OCI-LY3 (cell line): ENCODE results near the gene FOXA1.

ENCODE experiments used
- H2AFZ ChIP-seq: fragments of 200-600, 300-600 bp; shearing (Covaris generic); 2 replicates; pipeline ENCODE4 v1.6.0; 2014; ENCODE audit warnings: antibody characterized with exemption, low read depth, low read length
- H3K27ac ChIP-seq: fragments of 200-600, 300-600 bp; sonication (generic); 2 replicates; pipeline ENCODE4 v1.5.1; 2014; ENCODE audit warnings: mild to moderate bottlenecking, low read length, moderate library complexity, mixed read lengths
- H3K27me3 ChIP-seq: fragments of 200-600, 300-600 bp; sonication (generic); 2 replicates; pipeline ENCODE4 v1.6.1; 2014; ENCODE audit warnings: low read depth, low read length, mixed read lengths
- H3K36me3 ChIP-seq: fragments of 200-600, 300-600 bp; sonication (generic); replicated peaks from 2 replicates; pipeline ENCODE3; 2014; ENCODE audit warnings: low read depth, low read length, mixed read lengths
- H3K4me1 ChIP-seq: fragments of 300-600, 200-600 bp; sonication (generic); 2 replicates; pipeline ENCODE4 v1.6.1; 2014; ENCODE audit warnings: low read length, mixed read lengths
- H3K4me2 ChIP-seq: fragments of 200-600, 300-600 bp; sonication (generic); 2 replicates; pipeline ENCODE4 v1.6.1; 2014; ENCODE audit warnings: low read length, mixed read lengths
- H3K4me3 ChIP-seq: fragments of 300-600, 200-600 bp; sonication (generic); 2 replicates; pipeline ENCODE4 v1.5.1; 2014; ENCODE audit warnings: antibody characterized with exemption, mild to moderate bottlenecking, low read length, moderate library complexity
- H3K79me2 ChIP-seq: fragments of 300-600, 200-600 bp; shearing (Covaris generic); 2 replicates; pipeline ENCODE4 v1.6.1; 2014; ENCODE audit warnings: mild to moderate bottlenecking, low read length, mixed read lengths
- H3K9ac ChIP-seq: fragments of 300-600, 200-600 bp; shearing (Covaris generic); 2 replicates; pipeline ENCODE4 v1.6.0; 2014; ENCODE audit warnings: mild to moderate bottlenecking, low read length, moderate library complexity
- H3K9me3 ChIP-seq: fragments of 200-600, 300-600 bp; shearing (Covaris generic); 2 replicates; pipeline ENCODE4 v1.6.1; 2014; ENCODE audit warnings: low read length, mixed read lengths; ENCODE audit not compliant: insufficient read depth
- H4K20me1 ChIP-seq: fragments of 200-600, 300-600 bp; sonication (generic); 2 replicates; pipeline ENCODE4 v1.6.1; 2016; ENCODE audit warnings: low read length, mixed read lengths; ENCODE audit not compliant: insufficient read depth
- CTCF ChIP-seq: fragments of 200-600, 300-600 bp; sonication (generic); IDR thresholded peaks from 2 replicates; pipeline ENCODE4 v1.5.1; 2014; ENCODE audit warnings: antibody characterized with exemption, low read length, low read depth
- EZH2phosphoT487 ChIP-seq: fragments of 200-600 bp; shearing (Covaris generic); IDR thresholded peaks from 2 replicates; pipeline ENCODE4 v1.6.1; 2018; ENCODE audit warnings: antibody characterized with exemption, mixed run types, low read depth

FOXA1 gene

GRCh38 chr14:37585101-37585511, 9.9 kb downstream of the FOXA1 start:
- no peaks in the 10 kb centered on the region for H3K79me2 ChIP-seq
- no peak overlapping the region for H3K27ac ChIP-seq
- no peaks in the 10 kb centered on the region for H3K9me3 ChIP-seq
- no peaks in the 10 kb centered on the region for H3K4me1 ChIP-seq
- no peak for TF ChIP-seq CTCF
- no peak for TF ChIP-seq EZH2phosphoT487
- H3K27me3 ChIP-seq, result no peaks in the 10 kb centered on the region
- H4K20me1 ChIP-seq, result no peaks in the 10 kb centered on the region
- no peak overlapping the region for H3K4me3 ChIP-seq
- no peaks in the 10 kb centered on the region for H3K36me3 ChIP-seq
- no peak overlapping the region for H2AFZ ChIP-seq
- H3K9ac ChIP-seq, result no peak overlapping the region
- no peak overlapping the region for H3K4me2 ChIP-seq

- Histone ChIP-seq H3K4me1 (no peaks in the 10 kb centered on the region), H4K20me1 (no peaks in the 10 kb centered on the region), H3K79me2 (no peaks in the 10 kb centered on the region), H3K4me3 (no peak overlapping the region), H3K36me3 (no peaks in the 10 kb centered on the region), H2AFZ (no peak overlapping the region), H3K4me2 (no peak overlapping the region), H3K27ac (no peak overlapping the region), H3K27me3 (no peaks in the 10 kb centered on the region), H3K9ac (no peak overlapping the region), H3K9me3 (no peaks in the 10 kb centered on the region)
- TF ChIP-seq EZH2phosphoT487 (no peak), CTCF (no peak)
Measured at GRCh38 chr14:37584211-37585100, 10.6 kb downstream of the FOXA1 start.

- no peak overlapping the region for H3K4me2 ChIP-seq
- no peak overlapping the region for H3K27ac ChIP-seq
- no peaks in the 10 kb centered on the region for H3K9me3 ChIP-seq
- no peak overlapping the region for H3K9ac ChIP-seq
- no peaks in the 10 kb centered on the region for H4K20me1 ChIP-seq
- no peaks in the 10 kb centered on the region for H3K27me3 ChIP-seq
- no peak overlapping the region for H3K4me3 ChIP-seq
- no peaks in the 10 kb centered on the region for H3K79me2 ChIP-seq
- H2AFZ ChIP-seq, result no peak overlapping the region
- H3K4me1 ChIP-seq, result no peaks in the 10 kb centered on the region
- no peaks in the 10 kb centered on the region for H3K36me3 ChIP-seq
- no peak for TF ChIP-seq CTCF
- no peak for TF ChIP-seq EZH2phosphoT487
Measured at GRCh38 chr14:37583358-37584210, 11.5 kb downstream of the FOXA1 start.

- Histone ChIP-seq H3K27ac (no peak overlapping the region), H2AFZ (no peak overlapping the region), H3K79me2 (no peaks in the 10 kb centered on the region), H3K27me3 (no peaks in the 10 kb centered on the region), H3K36me3 (no peaks in the 10 kb centered on the region), H4K20me1 (no peaks in the 10 kb centered on the region), H3K9me3 (no peaks in the 10 kb centered on the region), H3K9ac (no peak overlapping the region), H3K4me1 (no peaks in the 10 kb centered on the region), H3K4me3 (no peak overlapping the region), H3K4me2 (no peak overlapping the region)
- no peak for TF ChIP-seq CTCF
- TF ChIP-seq EZH2phosphoT487, result no peak
Measured at GRCh38 chr14:37580146-37580545, 14.9 kb downstream of the FOXA1 start.
